ENCODE measurements around the gene TTLL8. TPM values are rescaled to one million over a fixed set of nuclear protein-coding genes. Genes with fewer than 3 reads are reported as not detected.

The TTLL8 gene
- total and polyA plus RNA-seq, 2 experiments from 2014 or later, result not detected

GRCh38 chr22:50081426-50082196 is 23.5 kb upstream of the TTLL8 start:
- Histone ChIP-seq H3K4me1 (ENCODE audit: insufficient read depth) (peaks cover 48% of the 10 kb centered on the region), H3K4me2 (no peak overlapping the region), H3K36me3 (replicated peaks; ENCODE audit: insufficient read depth, low read depth) (no peaks in the 10 kb centered on the region), H3K27ac (no peak overlapping the region), H2AFZ (no peak overlapping the region), H4K20me1 (ENCODE audit: insufficient read depth, poor library complexity, severe bottlenecking) (no peaks in the 10 kb centered on the region), H3K4me3 (no peak overlapping the region), H3K9me3 (ENCODE audit: low read depth) (no peaks in the 10 kb centered on the region), H3K9me2 (replicated peaks; ENCODE audit: insufficient read depth) (no peaks in the 10 kb centered on the region), H3K27me3 (no peaks in the 10 kb centered on the region), H3K79me2 (no peaks in the 10 kb centered on the region)
- TF ChIP-seq, protein P1, sequence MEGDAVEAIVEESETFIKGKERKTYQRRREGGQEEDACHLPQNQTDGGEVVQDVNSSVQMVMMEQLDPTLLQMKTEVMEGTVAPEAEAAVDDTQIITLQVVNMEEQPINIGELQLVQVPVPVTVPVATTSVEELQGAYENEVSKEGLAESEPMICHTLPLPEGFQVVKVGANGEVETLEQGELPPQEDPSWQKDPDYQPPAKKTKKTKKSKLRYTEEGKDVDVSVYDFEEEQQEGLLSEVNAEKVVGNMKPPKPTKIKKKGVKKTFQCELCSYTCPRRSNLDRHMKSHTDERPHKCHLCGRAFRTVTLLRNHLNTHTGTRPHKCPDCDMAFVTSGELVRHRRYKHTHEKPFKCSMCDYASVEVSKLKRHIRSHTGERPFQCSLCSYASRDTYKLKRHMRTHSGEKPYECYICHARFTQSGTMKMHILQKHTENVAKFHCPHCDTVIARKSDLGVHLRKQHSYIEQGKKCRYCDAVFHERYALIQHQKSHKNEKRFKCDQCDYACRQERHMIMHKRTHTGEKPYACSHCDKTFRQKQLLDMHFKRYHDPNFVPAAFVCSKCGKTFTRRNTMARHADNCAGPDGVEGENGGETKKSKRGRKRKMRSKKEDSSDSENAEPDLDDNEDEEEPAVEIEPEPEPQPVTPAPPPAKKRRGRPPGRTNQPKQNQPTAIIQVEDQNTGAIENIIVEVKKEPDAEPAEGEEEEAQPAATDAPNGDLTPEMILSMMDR (IDR thresholded peaks at IDR 0.05; ENCODE audit: poor library complexity), result no peak
- TF ChIP-seq EZH2phosphoT487 (IDR thresholded peaks at IDR 0.05; ENCODE audit: low read depth, severe bottlenecking, unreplicated experiment) (no peak), EZH2 (IDR thresholded peaks at IDR 0.05; ENCODE audit: borderline replicate concordance) (no peak)
- DNase-seq (ENCODE audit: low spot score), result no peak
- WGBS (ENCODE audit: low lambda C conversion rate, missing lambda C conversion rate), result 94% methylated on average over 16 of the region's 27 CpGs

- DNase-seq (ENCODE audit: low spot score), result no peak
- 87% methylated on average over 13 of the region's 13 CpGs for WGBS (ENCODE audit: low lambda C conversion rate, missing lambda C conversion rate)
These were observed 22.0 kb upstream of the TTLL8 start for GRCh38 chr22:50080077-50080465.

GRCh38 chr22:50078761-50079160 is 20.7 kb upstream of the TTLL8 start:
- Histone ChIP-seq H2AFZ (peak overlapping the region; percentile 2), H3K27ac (peak overlapping the region; percentile 83), H3K4me1 (ENCODE audit: insufficient read depth) (peaks cover 28% of the 10 kb centered on the region), H3K4me2 (peak overlapping the region; percentile 37), H3K4me3 (no peak overlapping the region), H3K79me2 (no peaks in the 10 kb centered on the region), H3K36me3 (replicated peaks; ENCODE audit: insufficient read depth, low read depth) (no peaks in the 10 kb centered on the region), H4K20me1 (ENCODE audit: insufficient read depth, poor library complexity, severe bottlenecking) (no peaks in the 10 kb centered on the region), H3K27me3 (no peaks in the 10 kb centered on the region), H3K9me2 (replicated peaks; ENCODE audit: insufficient read depth) (no peaks in the 10 kb centered on the region), H3K9me3 (ENCODE audit: low read depth) (no peaks in the 10 kb centered on the region)
- WGBS (ENCODE audit: low lambda C conversion rate, missing lambda C conversion rate), result 78% methylated on average over 9 of the region's 9 CpGs
- peak; percentile 49 for DNase-seq (ENCODE audit: low spot score)
- TF ChIP-seq, protein P1 (IDR thresholded peaks at IDR 0.05; ENCODE audit: poor library complexity), result no peak
- no peak for TF ChIP-seq EZH2 (IDR thresholded peaks at IDR 0.05; ENCODE audit: borderline replicate concordance)
- no peak for TF ChIP-seq EZH2phosphoT487 (IDR thresholded peaks at IDR 0.05; ENCODE audit: low read depth, severe bottlenecking, unreplicated experiment)

More at GRCh38 chr22:50080077-50080465, 22.0 kb upstream of the TTLL8 start:
- H3K27me3 ChIP-seq, result no peaks in the 10 kb centered on the region
- H4K20me1 ChIP-seq (ENCODE audit: insufficient read depth, poor library complexity, severe bottlenecking), result no peaks in the 10 kb centered on the region
- no peaks in the 10 kb centered on the region for H3K9me2 ChIP-seq (replicated peaks; ENCODE audit: insufficient read depth)
- H3K36me3 ChIP-seq (replicated peaks; ENCODE audit: insufficient read depth, low read depth), result no peaks in the 10 kb centered on the region
- H3K4me3 ChIP-seq, result no peak overlapping the region
- H2AFZ ChIP-seq, result no peak overlapping the region
- TF ChIP-seq, protein P1 (IDR thresholded peaks at IDR 0.05; ENCODE audit: poor library complexity), result no peak
- TF ChIP-seq EZH2 (IDR thresholded peaks at IDR 0.05; ENCODE audit: borderline replicate concordance) (no peak), EZH2phosphoT487 (IDR thresholded peaks at IDR 0.05; ENCODE audit: low read depth, severe bottlenecking, unreplicated experiment) (no peak)
- no peaks in the 10 kb centered on the region for H3K9me3 ChIP-seq (ENCODE audit: low read depth)
- no peaks in the 10 kb centered on the region for H3K79me2 ChIP-seq
- H3K4me2 ChIP-seq, result no peak overlapping the region
- H3K27ac ChIP-seq, result peak overlapping the region; percentile 83
- H3K4me1 ChIP-seq (ENCODE audit: insufficient read depth), result peaks cover 41% of the 10 kb centered on the region
